ENCODE data around the gene BCAS3.

- TF ChIP-seq EP300 (conservative IDR thresholded peaks at IDR 0.05; ENCODE audit: poor library complexity, severe bottlenecking): no peak
- TF ChIP-seq, protein P1, sequence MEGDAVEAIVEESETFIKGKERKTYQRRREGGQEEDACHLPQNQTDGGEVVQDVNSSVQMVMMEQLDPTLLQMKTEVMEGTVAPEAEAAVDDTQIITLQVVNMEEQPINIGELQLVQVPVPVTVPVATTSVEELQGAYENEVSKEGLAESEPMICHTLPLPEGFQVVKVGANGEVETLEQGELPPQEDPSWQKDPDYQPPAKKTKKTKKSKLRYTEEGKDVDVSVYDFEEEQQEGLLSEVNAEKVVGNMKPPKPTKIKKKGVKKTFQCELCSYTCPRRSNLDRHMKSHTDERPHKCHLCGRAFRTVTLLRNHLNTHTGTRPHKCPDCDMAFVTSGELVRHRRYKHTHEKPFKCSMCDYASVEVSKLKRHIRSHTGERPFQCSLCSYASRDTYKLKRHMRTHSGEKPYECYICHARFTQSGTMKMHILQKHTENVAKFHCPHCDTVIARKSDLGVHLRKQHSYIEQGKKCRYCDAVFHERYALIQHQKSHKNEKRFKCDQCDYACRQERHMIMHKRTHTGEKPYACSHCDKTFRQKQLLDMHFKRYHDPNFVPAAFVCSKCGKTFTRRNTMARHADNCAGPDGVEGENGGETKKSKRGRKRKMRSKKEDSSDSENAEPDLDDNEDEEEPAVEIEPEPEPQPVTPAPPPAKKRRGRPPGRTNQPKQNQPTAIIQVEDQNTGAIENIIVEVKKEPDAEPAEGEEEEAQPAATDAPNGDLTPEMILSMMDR (IDR thresholded peaks at IDR 0.05; ENCODE audit: poor library complexity, severe bottlenecking): no peak
- TF ChIP-seq POLR2AphosphoS5 (IDR thresholded peaks at IDR 0.05): no peak
- TF ChIP-seq EZH2 (IDR thresholded peaks at IDR 0.05; ENCODE audit: borderline replicate concordance, insufficient read depth, low read length, poor library complexity, severe bottlenecking): no peak
- TF ChIP-seq SMC3 (conservative IDR thresholded peaks at IDR 0.05; ENCODE audit: poor library complexity): no peak
- no peak for TF ChIP-seq MXI1 (conservative IDR thresholded peaks at IDR 0.05; ENCODE audit: poor library complexity, severe bottlenecking)
- TF ChIP-seq RAD21 (conservative IDR thresholded peaks at IDR 0.05): no peak
- no peak for TF ChIP-seq TAF1 (IDR thresholded peaks at IDR 0.05; ENCODE audit: low read depth)
- TF ChIP-seq, protein P2, sequence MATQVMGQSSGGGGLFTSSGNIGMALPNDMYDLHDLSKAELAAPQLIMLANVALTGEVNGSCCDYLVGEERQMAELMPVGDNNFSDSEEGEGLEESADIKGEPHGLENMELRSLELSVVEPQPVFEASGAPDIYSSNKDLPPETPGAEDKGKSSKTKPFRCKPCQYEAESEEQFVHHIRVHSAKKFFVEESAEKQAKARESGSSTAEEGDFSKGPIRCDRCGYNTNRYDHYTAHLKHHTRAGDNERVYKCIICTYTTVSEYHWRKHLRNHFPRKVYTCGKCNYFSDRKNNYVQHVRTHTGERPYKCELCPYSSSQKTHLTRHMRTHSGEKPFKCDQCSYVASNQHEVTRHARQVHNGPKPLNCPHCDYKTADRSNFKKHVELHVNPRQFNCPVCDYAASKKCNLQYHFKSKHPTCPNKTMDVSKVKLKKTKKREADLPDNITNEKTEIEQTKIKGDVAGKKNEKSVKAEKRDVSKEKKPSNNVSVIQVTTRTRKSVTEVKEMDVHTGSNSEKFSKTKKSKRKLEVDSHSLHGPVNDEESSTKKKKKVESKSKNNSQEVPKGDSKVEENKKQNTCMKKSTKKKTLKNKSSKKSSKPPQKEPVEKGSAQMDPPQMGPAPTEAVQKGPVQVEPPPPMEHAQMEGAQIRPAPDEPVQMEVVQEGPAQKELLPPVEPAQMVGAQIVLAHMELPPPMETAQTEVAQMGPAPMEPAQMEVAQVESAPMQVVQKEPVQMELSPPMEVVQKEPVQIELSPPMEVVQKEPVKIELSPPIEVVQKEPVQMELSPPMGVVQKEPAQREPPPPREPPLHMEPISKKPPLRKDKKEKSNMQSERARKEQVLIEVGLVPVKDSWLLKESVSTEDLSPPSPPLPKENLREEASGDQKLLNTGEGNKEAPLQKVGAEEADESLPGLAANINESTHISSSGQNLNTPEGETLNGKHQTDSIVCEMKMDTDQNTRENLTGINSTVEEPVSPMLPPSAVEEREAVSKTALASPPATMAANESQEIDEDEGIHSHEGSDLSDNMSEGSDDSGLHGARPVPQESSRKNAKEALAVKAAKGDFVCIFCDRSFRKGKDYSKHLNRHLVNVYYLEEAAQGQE (IDR thresholded peaks at IDR 0.05; ENCODE audit: borderline replicate concordance): no peak
Observed at GRCh38 chr17:61155590-61156237, 478.1 kb downstream of the BCAS3 start.
